ENCODE data around the gene PHLDB2.

- TF ChIP-seq EGR1 (IDR thresholded peaks at IDR 0.05; ENCODE audit: low read depth) = no peak
- no peak for TF ChIP-seq YY1 (IDR thresholded peaks at IDR 0.05; ENCODE audit: extremely low read depth, insufficient replicate concordance, low read depth, low read length)
- no peak for TF ChIP-seq ELF1 (IDR thresholded peaks at IDR 0.05; ENCODE audit: borderline replicate concordance, low read depth)
- TF ChIP-seq MAX (IDR thresholded peaks at IDR 0.05) = no peak
- no peak for TF ChIP-seq CTCF (IDR thresholded peaks at IDR 0.05 in 2 of 3, conservative IDR thresholded peaks at IDR 0.05 in 1 of 3; ENCODE audit: borderline replicate concordance in 1 of 3, insufficient read depth in 1 of 3, low read depth in 2 of 3, low read length in 2 of 3)
These were observed 144.4 kb downstream of the PHLDB2 start for GRCh38 chr3:112003321-112004080.
